ENCODE results near the gene CORO1A.

Gene CORO1A

GRCh38 chr16:30141750-30142149, 41.7 kb upstream of the CORO1A start:
- ATAC-seq (ENCODE audit: low read depth) (no peak), DNase-seq (ENCODE audit: low spot score) (no peak)
- no peak overlapping the region for H3K4me3 ChIP-seq (ENCODE audit: severe bottlenecking)
- no peaks in the 10 kb centered on the region for H3K4me1 ChIP-seq (ENCODE audit: insufficient read depth, poor library complexity, severe bottlenecking)
- no peak for TF ChIP-seq CTCF (IDR thresholded peaks at IDR 0.05; ENCODE audit: poor library complexity, severe bottlenecking)
- no peaks in the 10 kb centered on the region for H3K27me3 ChIP-seq (ENCODE audit: insufficient read depth, poor library complexity, severe bottlenecking)
- H3K36me3 ChIP-seq (ENCODE audit: low read depth): no peaks in the 10 kb centered on the region
- H3K27ac ChIP-seq (ENCODE audit: poor library complexity, severe bottlenecking): no peak overlapping the region
- H3K9me3 ChIP-seq (ENCODE audit: severe bottlenecking): no peaks in the 10 kb centered on the region

- H3K4me1 ChIP-seq (ENCODE audit: insufficient read depth, poor library complexity, severe bottlenecking): no peaks in the 10 kb centered on the region
- H3K9me3 ChIP-seq (ENCODE audit: severe bottlenecking): no peaks in the 10 kb centered on the region
- no peaks in the 10 kb centered on the region for H3K27me3 ChIP-seq (ENCODE audit: insufficient read depth, poor library complexity, severe bottlenecking)
- DNase-seq (ENCODE audit: low spot score) (no peak), ATAC-seq (ENCODE audit: low read depth) (peak; percentile 23; the same call in 1 of the 3 replicates)
- no peaks in the 10 kb centered on the region for H3K36me3 ChIP-seq (ENCODE audit: low read depth)
- TF ChIP-seq CTCF (IDR thresholded peaks at IDR 0.05; ENCODE audit: poor library complexity, severe bottlenecking): peak; percentile 39
- no peak overlapping the region for H3K4me3 ChIP-seq (ENCODE audit: severe bottlenecking)
- H3K27ac ChIP-seq (ENCODE audit: poor library complexity, severe bottlenecking): no peak overlapping the region
Measured at GRCh38 chr16:30142672-30143346, 40.6 kb upstream of the CORO1A start.

- no peak overlapping the region for H3K27ac ChIP-seq (ENCODE audit: poor library complexity, severe bottlenecking)
- ATAC-seq (ENCODE audit: low read depth) (no peak), DNase-seq (ENCODE audit: low spot score) (no peak)
- no peaks in the 10 kb centered on the region for H3K27me3 ChIP-seq (ENCODE audit: insufficient read depth, poor library complexity, severe bottlenecking)
- H3K9me3 ChIP-seq (ENCODE audit: severe bottlenecking): no peaks in the 10 kb centered on the region
- H3K4me3 ChIP-seq (ENCODE audit: severe bottlenecking): no peak overlapping the region
- H3K4me1 ChIP-seq (ENCODE audit: insufficient read depth, poor library complexity, severe bottlenecking): no peaks in the 10 kb centered on the region
- H3K36me3 ChIP-seq (ENCODE audit: low read depth): no peaks in the 10 kb centered on the region
- peak; percentile 15 for TF ChIP-seq CTCF (IDR thresholded peaks at IDR 0.05; ENCODE audit: poor library complexity, severe bottlenecking)
Measured at GRCh38 chr16:30143347-30143702, 40.1 kb upstream of the CORO1A start.

GRCh38 chr16:30144017-30144416, 39.4 kb upstream of the CORO1A start:
- H3K9me3 ChIP-seq (ENCODE audit: severe bottlenecking): peaks cover 2% of the 10 kb centered on the region
- no peaks in the 10 kb centered on the region for H3K27me3 ChIP-seq (ENCODE audit: insufficient read depth, poor library complexity, severe bottlenecking)
- no peak overlapping the region for H3K27ac ChIP-seq (ENCODE audit: poor library complexity, severe bottlenecking)
- DNase-seq (ENCODE audit: low spot score) (no peak), ATAC-seq (ENCODE audit: low read depth) (no peak)
- no peak overlapping the region for H3K4me3 ChIP-seq (ENCODE audit: severe bottlenecking)
- H3K4me1 ChIP-seq (ENCODE audit: insufficient read depth, poor library complexity, severe bottlenecking): no peaks in the 10 kb centered on the region
- H3K36me3 ChIP-seq (ENCODE audit: low read depth): no peaks in the 10 kb centered on the region
- TF ChIP-seq CTCF (IDR thresholded peaks at IDR 0.05; ENCODE audit: poor library complexity, severe bottlenecking): no peak

- no peak overlapping the region for H3K4me3 ChIP-seq (ENCODE audit: severe bottlenecking)
- H3K36me3 ChIP-seq (ENCODE audit: low read depth): no peaks in the 10 kb centered on the region
- no peak overlapping the region for H3K27ac ChIP-seq (ENCODE audit: poor library complexity, severe bottlenecking)
- ATAC-seq (ENCODE audit: low read depth) (no peak), DNase-seq (ENCODE audit: low spot score) (no peak)
- no peaks in the 10 kb centered on the region for H3K27me3 ChIP-seq (ENCODE audit: insufficient read depth, poor library complexity, severe bottlenecking)
- H3K4me1 ChIP-seq (ENCODE audit: insufficient read depth, poor library complexity, severe bottlenecking): no peaks in the 10 kb centered on the region
- peaks cover 6% of the 10 kb centered on the region for H3K9me3 ChIP-seq (ENCODE audit: severe bottlenecking)
- no peak for TF ChIP-seq CTCF (IDR thresholded peaks at IDR 0.05; ENCODE audit: poor library complexity, severe bottlenecking)
Measured at GRCh38 chr16:30144917-30145316, 38.5 kb upstream of the CORO1A start.

Data from RWPE2 (cell line).